Activated naive CD4-positive, alpha-beta T cell treated with anti-CD3 and anti-CD28 coated beads, Interleukin-2, amount 50 U/mL, for 72 hours (primary cell): ENCODE data around the gene COL4A1. TPM values are rescaled to one million over a fixed set of nuclear protein-coding genes. Genes with fewer than 3 reads are reported as not detected.

Experiments used
- ATAC-seq, 2 donors: fragments of 150-1000 bp; cut with Tn5 transposase; 2 replicates each; pipeline ENCODE4 v1.10.0; 2021; ENCODE audit warnings: mild to moderate bottlenecking in 2 of 2, moderate library complexity in 2 of 2
- DNase-seq, 2 donors: peaks; one replicate each; pipeline ENCODE4 v3.0.0; 2021 to 2022; ENCODE audit warnings: low spot score in 2 of 2
- H3K27ac Mint-ChIP-seq, 2 donors: one replicate each; pipeline ENCODE4 v1.8.0; 2022; ENCODE audit warnings: mild to moderate bottlenecking in 2 of 2, mixed read lengths in 2 of 2
- H3K36me3 Mint-ChIP-seq, 2 donors: one replicate each; pipeline ENCODE4 v1.8.0; 2022; ENCODE audit warnings: mixed read lengths in 2 of 2
- H3K9me3 Mint-ChIP-seq, 2 donors: one replicate each; pipeline ENCODE4 v1.8.0; 2022; ENCODE audit warnings: mixed read lengths in 2 of 2
- total RNA-seq, 2 donors: library from RNA; stranded (reverse); gene quantifications; one replicate each; pipeline ENCODE4 v1.2.3, GENCODE V29; 2022

The COL4A1 gene
- total RNA-seq, 2 donors from 2014 or later, result 0.14 TPM; not detected in 1

DNA sequence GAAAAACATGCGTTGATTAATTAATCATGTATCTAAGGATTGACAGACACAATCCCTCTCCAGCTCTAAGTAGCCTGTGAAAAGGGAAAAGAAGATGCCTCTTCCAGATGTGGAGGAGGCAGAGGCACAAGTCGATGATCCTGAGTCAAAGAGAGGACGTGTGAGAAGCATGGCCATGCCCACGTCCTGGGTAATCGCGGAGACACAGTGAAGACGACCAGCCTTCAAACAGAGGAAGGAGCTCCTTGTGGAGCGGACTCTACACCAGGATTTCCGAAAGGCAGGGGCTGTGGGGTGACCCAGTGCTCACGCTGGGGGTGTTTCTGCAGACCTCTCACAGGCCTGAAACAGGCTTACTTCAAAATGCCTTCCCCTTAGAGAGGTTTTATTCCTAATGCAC lies 70.5 kb downstream of the COL4A1 start:
- DNase-seq, result no peak
- no peak for ATAC-seq
- no peaks in the 10 kb centered on the region for H3K36me3 Mint-ChIP-seq
- H3K9me3 Mint-ChIP-seq, result no peaks in the 10 kb centered on the region
- H3K27ac Mint-ChIP-seq, result no peak overlapping the region

DNA sequence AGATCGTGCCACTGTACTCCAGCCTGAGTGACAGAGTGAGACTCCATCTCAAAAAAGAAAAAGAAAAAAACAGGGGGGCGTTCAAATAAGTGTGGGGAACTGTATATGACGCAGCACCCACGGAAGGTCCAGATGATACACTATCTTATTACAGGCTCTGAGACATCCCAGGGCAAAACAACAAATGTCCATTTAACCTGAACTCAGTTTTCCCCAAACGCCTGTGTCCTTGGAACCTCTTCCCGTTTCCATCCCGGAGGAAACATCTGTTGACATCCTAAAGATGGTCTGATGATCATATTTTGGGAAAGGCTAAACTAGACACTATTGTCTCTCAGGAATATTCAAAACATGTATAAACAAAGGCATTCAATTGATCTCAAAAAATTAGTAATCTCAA lies 72.4 kb downstream of the COL4A1 start:
- no peak overlapping the region for H3K27ac Mint-ChIP-seq
- no peak for DNase-seq
- no peaks in the 10 kb centered on the region for H3K9me3 Mint-ChIP-seq
- ATAC-seq, result no peak
- no peaks in the 10 kb centered on the region for H3K36me3 Mint-ChIP-seq

DNA sequence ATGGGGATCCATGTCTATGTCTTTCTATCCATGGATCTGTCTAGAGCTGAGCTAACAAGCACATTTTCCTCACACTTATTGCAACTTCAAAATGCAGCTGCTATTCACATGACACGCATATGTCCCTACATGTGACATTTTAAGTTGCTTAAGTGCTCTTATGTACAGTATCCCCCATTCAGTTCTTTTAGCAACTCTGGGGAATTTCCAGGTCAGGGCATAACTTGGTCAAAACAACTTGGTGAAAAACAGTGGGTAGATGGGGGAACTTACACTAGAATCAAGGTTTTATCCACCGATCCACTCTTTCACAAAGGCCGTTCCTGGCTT lies 73.0 kb downstream of the COL4A1 start:
- Mint-ChIP-seq H3K36me3 (no peaks in the 10 kb centered on the region), H3K9me3 (no peaks in the 10 kb centered on the region), H3K27ac (no peak overlapping the region)
- ATAC-seq (no peak), DNase-seq (no peak)

DNA sequence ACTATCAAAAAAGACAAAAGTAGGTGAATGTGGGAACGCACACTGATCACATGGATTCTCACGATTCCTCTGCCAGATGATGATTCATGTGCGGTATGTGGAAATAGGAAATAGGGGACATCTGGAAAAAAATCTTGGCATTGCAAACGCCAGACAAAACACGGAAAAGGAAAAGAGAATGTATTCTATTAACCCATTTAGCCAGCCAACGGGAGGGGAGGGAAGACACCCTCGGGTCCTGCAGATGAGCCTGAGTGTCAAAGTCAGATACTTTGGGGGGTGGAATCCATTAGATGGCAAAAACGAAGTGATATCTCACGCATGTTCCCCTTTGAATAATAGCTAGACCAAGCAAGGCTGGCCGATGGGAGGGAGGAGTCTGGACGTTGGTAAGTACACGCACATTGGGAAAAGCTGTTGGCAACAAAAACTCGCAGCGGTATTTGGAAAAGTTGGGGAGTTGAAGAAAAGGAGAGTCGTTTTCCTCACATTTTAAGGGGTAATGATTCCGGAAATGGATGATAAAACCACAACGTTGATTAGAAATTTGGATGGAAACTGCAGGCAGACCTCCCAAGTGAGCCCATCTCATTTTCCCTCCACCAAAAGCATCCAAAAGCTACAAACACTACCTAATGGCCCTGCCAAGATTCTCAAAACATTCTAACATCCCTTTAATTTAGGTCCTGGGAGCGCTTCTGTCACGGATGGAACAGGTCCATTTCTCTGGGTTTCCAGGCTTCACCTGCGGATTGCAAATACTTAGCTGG lies 73.6 kb downstream of the COL4A1 start:
- Mint-ChIP-seq H3K27ac (no peak overlapping the region), H3K9me3 (no peaks in the 10 kb centered on the region), H3K36me3 (no peaks in the 10 kb centered on the region)
- DNase-seq, result no peak
- ATAC-seq, result no peak

DNA sequence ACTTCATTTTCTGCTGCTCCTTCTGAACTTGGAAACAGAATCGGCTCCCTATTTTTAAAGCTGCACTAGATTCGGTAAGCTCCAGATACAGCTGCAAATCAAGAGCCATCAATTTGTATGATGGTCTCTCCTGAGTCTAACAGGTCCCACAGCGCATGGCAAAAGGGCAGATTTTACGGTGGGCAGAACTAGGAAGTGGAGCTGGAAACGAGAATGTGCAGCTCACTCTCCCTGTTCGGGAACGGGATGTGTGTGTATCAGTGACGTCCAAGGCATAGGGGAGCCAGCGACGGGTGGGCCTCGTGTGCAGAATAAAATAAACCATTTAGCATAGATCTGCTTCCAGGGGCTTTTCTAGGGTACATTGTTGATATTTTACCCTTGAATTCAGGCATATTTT lies 74.2 kb downstream of the COL4A1 start:
- DNase-seq (no peak), ATAC-seq (no peak)
- Mint-ChIP-seq H3K9me3 (no peaks in the 10 kb centered on the region), H3K27ac (no peak overlapping the region), H3K36me3 (no peaks in the 10 kb centered on the region)

DNA sequence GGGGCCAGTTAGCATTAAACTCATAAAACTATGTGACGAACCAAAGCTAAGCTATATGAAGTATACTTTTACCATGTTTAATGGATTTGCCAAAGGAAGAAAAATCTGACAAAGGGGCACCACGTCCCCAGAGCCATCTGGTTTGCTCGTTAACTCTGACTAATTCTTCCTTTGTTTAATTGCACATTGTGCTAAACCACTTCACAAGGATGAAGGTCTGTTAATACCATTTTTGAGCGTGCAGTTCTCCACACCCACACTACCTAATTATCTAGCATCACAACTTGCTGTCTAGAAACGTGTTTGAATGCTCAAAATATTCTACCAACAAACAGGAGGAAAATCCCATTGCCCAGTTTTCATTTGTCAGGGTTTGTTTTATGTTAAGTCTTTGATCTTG lies 74.8 kb downstream of the COL4A1 start:
- no peak for ATAC-seq
- DNase-seq, result no peak
- no peaks in the 10 kb centered on the region for H3K36me3 Mint-ChIP-seq
- H3K9me3 Mint-ChIP-seq, result no peaks in the 10 kb centered on the region
- H3K27ac Mint-ChIP-seq, result no peak overlapping the region

DNA sequence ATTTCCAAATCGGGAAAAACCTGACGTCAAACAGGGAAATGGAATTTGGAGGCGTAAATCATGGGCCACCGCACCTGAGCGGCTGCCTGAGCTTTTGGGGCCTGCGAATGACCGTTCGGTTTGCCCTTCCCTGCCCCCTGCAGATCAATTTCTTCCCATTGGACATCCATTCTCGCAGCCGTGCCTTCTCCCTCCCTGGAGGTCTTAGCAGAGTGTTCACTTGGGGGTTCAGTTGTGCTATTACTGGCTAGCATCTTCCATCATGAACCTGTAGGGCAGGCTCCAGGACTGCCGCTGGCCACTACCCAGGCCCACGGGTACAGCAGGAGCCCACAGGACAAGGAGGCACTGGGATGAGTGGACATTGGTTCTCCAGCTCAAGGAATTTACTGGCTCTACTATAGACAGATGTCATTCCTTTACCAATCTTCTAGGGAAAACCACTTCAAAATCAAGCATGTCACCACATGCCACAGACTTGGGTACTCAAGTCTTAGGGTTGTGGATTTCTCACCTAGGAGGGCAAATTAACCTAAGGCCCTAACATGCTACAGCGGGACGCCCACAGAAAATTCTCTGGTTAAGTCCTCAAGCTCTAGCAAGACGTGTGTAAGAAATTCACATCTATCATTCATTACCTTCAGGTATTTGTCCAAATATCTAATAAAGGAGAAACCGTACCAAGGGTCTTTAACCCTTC lies 75.5 kb downstream of the COL4A1 start:
- H3K27ac Mint-ChIP-seq, result no peak overlapping the region
- DNase-seq (no peak), ATAC-seq (no peak)
- no peaks in the 10 kb centered on the region for H3K9me3 Mint-ChIP-seq
- H3K36me3 Mint-ChIP-seq, result no peaks in the 10 kb centered on the region

DNA sequence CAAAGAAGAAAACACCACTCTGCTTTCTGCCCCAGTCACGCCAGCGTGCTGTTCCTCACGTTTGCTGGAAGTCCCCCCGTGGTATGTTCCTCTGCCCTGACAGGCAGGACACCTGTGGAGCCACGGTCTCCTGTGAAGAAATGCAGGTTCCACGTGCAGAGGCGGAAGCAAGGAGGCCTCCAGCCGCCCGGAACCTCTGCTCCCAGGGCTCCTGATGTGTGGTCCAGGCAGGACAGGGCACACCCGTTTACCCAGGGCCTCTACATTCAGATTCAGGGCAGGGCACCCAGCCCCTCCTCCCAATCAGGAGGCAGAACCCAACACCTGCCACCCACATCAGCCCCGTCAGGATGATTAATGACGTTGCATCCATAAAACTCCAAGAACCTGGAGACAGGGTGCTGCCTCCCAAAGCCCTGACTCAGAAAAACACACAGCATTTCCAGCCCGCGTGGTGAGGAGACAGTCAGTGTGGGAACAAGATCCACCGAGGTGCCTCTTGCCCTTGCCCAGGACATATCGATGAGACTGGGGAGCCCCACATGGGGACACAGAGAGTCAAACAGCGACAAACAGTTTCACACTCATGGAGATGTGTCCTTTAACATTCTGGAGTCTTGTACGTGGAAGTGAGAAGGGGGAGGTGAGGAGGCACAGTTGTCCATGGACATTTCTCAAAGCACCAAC lies 76.2 kb downstream of the COL4A1 start:
- Mint-ChIP-seq H3K27ac (no peak overlapping the region), H3K9me3 (no peaks in the 10 kb centered on the region), H3K36me3 (no peaks in the 10 kb centered on the region)
- no peak for DNase-seq
- no peak for ATAC-seq

DNA sequence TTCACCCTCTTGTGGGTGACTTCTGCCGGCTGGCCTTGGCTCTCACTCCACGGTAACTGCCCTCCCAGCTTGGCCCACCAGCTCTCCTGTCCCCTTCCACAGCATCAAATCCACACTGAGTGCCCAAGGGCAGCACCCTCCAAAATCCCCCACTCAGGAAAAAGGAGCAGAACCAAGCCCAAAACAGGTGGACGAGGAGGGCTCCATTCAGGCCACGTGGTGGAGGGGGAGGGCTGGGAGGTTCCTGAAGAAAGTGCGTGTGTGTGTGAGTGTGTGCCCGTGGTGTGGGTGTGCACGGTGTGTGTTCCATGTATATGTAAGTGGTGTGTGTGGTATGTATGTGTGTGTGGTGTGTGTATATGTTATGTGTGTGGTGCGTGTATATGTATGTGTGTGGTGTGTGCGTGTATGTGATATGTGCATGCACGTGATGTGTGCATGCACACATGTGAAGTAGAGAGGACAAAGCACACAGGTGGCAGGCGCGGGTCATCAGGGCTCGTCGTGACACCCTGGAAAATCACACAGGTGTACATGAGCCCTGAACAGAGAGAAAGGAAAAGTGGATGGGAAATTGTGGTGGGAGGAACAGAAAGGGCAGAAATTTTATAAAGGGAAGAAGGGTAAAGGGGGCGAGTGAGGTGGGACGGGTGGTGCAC lies 76.9 kb downstream of the COL4A1 start:
- DNase-seq, result no peak
- no peak for ATAC-seq
- Mint-ChIP-seq H3K9me3 (no peaks in the 10 kb centered on the region), H3K27ac (no peak overlapping the region), H3K36me3 (no peaks in the 10 kb centered on the region)

DNA sequence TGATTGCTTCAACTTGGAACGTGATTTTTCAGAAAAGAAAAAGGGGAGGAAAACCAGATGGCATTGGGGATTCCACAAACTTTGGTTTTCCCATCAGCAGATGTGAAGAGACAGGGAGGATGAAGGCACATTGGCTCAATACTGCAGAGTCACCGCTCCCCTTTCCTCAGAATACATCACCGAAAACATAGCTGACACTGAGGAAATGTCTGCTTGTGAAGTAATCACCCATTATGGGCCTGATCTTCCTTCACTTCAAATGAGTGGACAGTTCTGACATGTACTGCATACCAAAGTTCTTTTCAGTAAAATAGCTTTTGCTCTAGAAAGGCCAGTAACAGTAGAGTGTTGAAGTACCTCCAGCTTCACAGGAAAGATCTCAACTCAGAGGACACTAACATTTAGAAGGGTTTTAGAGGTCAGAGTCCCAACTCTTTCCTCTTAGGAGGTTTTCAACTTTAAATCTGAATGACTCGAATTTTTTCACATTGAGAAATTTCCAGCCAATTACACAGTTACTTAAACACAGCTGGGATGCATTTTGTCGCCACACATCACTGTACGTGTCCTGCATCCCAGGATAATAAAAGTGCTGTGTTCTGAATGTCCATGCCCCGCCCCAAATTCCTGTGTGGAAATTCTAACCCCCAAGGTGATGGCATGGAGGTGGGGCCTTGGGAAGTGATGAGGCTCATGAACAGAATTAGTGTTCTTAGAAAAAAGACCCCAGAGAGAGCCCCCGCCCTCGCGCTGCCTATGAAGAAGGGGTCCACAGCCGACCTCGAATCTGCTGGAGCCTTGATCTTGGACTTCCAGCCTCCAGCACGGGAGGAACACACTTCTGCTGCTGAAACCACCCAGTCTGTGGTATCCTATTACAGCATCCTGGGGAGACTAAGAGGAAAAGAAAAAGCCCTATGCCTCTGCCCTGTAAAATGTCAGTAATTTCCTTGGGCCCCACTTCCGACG lies 77.7 kb downstream of the COL4A1 start:
- H3K36me3 Mint-ChIP-seq, result no peaks in the 10 kb centered on the region
- DNase-seq (no peak), ATAC-seq (no peak)
- no peaks in the 10 kb centered on the region for H3K9me3 Mint-ChIP-seq
- no peak overlapping the region for H3K27ac Mint-ChIP-seq

DNA sequence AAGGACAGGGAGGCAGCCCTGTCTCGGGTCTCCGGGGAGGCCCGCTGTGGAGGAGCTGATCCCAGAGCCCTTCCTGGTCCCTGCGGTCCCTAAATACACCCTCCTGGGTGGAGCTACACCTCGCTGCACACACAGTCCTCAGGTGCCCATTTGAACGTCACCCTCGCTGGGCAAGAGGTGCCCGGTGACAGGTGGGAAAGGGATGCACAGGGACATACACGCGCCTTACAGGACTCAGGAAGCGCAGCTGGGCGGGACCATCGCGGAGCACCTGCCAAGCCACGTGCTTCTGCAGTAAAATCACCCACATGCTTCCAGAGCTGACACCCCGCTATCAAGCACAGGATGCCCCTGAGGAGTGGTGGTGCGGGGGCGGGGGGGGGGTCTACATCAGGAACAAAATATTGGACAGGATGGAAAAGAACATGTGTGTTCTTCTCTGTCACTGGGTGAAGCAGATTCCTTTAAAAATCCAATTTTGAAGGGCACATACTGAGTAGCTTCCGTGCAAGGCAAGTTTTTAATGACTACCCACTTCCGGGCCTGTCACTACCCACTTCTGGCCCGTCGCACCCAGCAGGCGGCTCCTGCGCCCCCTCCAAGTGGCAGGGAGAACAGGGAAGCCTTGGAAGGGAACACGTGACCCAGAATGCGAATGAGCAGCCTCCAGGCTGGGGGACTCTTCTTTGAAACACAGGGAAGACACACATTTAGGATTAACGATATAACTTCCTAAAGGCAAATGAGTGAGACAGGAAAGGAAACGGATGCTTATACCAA lies 78.9 kb downstream of the COL4A1 start:
- no peak for DNase-seq
- H3K36me3 Mint-ChIP-seq, result no peaks in the 10 kb centered on the region
- ATAC-seq, result no peak
- no peaks in the 10 kb centered on the region for H3K9me3 Mint-ChIP-seq
- H3K27ac Mint-ChIP-seq, result no peak overlapping the region

DNA sequence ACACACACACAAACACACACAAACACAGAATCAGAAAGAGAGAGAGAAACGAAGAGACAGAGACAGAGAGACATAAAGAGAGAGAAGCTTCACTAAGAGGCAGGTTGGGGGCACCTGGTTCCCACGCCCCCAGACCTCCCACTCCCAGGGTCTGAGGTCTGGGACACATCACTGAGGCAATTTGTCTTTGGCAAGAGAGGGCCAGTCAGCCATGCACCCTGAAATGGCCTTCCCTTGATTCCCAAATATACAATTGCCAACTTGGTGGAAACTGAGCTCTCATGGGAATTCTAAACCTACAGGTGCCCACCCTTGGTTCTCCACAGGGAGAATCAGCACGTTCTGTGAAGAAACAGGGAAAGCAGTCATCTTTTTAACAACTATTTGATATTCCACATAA lies 79.5 kb downstream of the COL4A1 start:
- ATAC-seq (no peak), DNase-seq (no peak)
- Mint-ChIP-seq H3K36me3 (no peaks in the 10 kb centered on the region), H3K9me3 (no peaks in the 10 kb centered on the region), H3K27ac (no peak overlapping the region)

DNA sequence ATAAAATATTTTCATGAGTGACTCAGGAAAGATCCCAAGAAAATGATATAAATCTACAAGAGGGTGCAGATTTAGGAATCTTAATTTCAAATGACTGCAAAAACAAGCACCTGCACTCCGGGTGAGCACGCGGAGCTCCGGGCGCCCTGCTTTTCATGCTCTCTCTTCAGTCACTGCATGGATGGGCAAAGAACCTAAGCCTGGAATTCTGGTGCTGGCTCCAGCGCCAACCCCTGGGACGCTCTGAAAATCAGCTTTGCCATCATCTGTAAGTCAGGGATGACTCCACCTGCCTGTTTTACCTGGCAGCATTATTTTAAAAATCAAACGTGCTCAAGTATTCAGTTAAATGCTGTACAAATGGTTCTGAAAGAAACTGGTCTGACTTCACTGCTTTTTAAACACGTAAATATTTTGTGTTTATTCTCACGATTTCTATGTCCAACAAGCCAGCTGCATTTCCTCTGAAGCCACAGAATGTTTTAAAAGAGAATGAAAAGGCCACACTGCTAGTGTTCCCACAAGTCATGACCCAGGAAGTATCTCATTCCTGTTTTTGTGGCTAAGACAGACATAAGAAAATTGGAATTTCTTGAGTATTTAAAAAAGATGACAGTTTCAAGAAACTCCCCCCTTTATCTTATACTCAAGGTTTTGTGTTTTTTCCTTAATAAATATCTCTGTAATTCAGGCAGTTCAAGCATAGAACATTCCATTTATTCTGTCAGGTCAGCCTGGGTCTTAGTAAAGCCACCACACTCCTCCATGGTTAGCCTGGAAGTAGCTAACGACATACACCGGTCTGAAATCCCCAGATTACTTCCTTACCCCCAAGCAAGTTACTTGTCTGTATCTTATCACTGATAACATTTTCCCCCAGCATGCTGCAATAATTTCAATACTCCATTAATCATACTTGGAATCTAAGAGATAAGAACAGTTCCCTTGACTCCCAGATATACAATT lies 81.1 kb downstream of the COL4A1 start:
- no peak overlapping the region for H3K27ac Mint-ChIP-seq
- DNase-seq, result no peak
- no peak for ATAC-seq
- no peaks in the 10 kb centered on the region for H3K36me3 Mint-ChIP-seq
- no peaks in the 10 kb centered on the region for H3K9me3 Mint-ChIP-seq

DNA sequence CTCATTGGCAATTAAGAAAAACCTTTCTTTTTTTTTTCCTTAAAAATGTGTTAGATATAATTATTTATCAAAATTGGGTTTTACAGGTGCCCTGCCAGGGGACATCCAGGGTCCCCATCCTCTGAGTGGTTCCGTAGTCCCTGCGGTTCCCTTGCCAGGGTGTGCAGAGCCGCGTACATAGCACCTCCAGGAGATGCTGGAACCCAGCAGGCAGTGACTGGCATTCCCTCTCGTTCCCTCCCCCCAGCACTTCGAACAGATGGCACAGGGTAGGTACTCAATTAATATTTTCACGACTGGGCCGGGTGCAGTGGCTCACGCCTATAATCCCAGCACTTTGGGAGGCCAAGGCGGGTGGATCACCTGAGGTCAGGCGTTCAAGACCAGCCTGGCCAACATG lies 82.0 kb downstream of the COL4A1 start:
- H3K36me3 Mint-ChIP-seq, result no peaks in the 10 kb centered on the region
- DNase-seq (no peak), ATAC-seq (no peak)
- H3K27ac Mint-ChIP-seq, result no peak overlapping the region
- H3K9me3 Mint-ChIP-seq, result no peaks in the 10 kb centered on the region

DNA sequence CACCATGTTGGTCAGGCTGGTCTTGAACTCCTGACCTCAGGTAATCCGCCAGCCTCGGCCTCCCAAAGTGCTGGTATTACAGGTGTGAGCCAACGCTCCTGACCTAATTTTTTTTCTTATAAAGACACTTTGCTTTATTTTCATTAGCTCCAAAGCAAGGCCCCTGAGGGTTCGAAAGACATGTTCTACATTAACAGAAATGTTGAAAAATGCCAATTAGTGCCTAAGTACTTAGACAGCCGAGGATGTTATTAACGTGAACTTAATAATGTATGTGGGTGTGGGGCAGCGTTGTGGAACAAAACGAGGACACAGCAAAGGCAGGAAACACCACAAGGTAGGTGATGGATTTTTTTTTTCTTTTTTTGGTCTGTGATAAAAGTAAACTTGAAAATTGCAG lies 82.4 kb downstream of the COL4A1 start:
- Mint-ChIP-seq H3K36me3 (no peaks in the 10 kb centered on the region), H3K9me3 (no peaks in the 10 kb centered on the region), H3K27ac (no peak overlapping the region)
- ATAC-seq, result no peak
- DNase-seq, result no peak
